Ramos (cell line): Measurements from ENCODE around the gene TNFSF15.

Experiments used
- in situ Hi-C: fragments of 300-500 bp; cut with MboI; formaldehyde crosslinking; loops from one replicate; pipeline ENCODE4 v1.14.3; 2022; ENCODE audit warnings: low sequenced_read_pairs; ENCODE audit not compliant: unreplicated experiment

TNFSF15 gene

GRCh38 chr9:114826431-114826830 is 20.6 kb upstream of the TNFSF15 start:
- in situ Hi-C loops, result no loop called here

- in situ Hi-C loops, result no loop called here
Observed at GRCh38 chr9:114825126-114825795, 19.4 kb upstream of the TNFSF15 start.

DNA sequence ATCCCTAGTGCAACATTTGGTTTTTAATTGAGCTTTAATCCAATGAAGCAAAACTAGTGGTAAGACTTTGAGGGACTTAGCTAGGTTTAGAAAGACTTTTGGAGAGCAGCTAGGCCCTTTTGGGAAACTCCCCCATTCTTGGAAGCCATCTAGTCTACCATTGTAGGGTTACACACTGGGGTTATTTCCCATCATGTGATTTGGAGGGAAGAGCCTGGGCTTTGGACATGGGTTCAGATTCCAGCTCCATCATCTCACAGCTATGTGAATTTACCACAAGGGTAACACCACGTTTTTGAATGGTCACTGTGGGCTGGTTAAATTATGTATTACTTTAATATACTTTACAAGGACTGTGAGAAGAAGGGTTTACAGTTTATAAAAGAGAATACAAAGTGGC is 18.3 kb upstream of the TNFSF15 start:
- in situ Hi-C loops, result no loop called here

DNA sequence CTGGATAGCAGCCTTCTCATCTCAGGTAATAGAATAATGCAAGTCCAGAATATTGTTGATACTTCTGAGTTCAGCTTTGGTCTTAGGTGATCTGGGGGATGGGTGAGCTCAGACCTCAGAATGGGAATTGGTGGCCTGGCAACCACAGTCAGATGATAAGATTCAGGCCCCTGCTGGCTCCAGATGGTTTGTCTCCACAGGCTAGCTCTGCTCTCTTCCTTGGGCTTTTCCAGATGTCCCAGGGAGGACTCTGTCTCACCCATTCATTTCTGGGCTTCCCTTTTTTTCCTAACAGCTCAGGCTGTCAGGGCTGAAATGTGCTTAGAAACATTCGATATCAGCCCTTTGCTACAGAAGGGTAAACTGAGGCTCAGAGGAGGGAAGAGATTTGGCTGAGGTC is 17.6 kb upstream of the TNFSF15 start:
- in situ Hi-C loops, result no loop called here

GRCh38 chr9:114822708-114823107 is 16.9 kb upstream of the TNFSF15 start:
- in situ Hi-C loops, result no loop called here

- in situ Hi-C loops, result no loop called here
Observed at GRCh38 chr9:114820776-114821501, 15.1 kb upstream of the TNFSF15 start.

GRCh38 chr9:114818178-114818577 is 12.3 kb upstream of the TNFSF15 start:
- in situ Hi-C loops, result no loop called here

DNA sequence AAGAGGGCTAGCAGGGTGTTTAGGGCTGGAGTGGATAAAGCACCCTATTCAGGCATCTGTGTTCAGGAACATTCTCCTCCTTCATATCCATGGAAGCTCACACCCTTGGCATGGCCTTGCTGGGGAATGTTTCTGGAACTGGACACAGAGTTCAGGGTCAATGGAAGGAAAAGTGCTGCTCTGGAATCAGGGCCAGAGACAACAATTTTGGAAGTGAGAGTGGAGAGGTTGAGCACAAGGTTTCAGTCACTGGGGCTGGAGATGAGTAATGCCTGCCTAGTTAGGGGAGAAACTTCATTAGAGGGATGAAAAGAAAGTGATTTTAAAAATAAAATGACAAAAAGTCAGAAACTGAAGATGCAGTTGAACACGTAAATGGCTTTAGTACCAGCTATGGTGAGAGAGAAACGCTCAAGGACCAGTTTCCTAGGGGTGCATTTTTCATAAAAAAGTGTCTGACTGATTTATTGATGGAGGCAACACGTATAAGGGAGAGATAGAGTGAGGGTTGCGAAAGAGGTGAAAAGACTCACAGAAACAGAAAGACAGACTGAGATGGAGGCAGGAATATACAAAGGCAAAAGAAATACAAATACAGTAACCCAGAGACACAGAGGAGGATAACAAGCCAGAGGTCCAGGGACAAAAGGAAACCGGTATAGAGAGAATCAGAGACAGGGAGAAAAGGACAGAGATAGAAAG is 8.0 kb upstream of the TNFSF15 start:
- in situ Hi-C loops, result no loop called here

- in situ Hi-C loops, result no loop called here
Observed at GRCh38 chr9:114811966-114812636, 6.3 kb upstream of the TNFSF15 start.

DNA sequence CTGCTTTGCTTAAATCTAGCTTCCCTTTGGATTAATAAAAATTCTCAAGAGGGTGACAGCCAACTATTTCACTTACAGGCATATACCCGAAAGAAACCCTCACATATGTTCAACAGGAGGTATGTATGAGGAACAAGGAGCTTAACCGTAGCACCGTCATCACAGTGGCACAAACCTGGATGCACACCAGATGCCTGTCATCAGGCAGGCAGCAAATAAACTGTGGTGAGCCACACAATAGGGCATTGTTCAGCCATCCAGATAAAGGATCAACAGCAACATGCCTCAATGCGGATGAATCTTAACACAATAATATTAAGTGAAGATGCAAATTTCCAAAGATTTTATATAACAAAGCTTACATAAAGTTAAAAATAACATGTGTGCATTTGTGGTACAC is 5.5 kb upstream of the TNFSF15 start:
- in situ Hi-C loops, result no loop called here

DNA sequence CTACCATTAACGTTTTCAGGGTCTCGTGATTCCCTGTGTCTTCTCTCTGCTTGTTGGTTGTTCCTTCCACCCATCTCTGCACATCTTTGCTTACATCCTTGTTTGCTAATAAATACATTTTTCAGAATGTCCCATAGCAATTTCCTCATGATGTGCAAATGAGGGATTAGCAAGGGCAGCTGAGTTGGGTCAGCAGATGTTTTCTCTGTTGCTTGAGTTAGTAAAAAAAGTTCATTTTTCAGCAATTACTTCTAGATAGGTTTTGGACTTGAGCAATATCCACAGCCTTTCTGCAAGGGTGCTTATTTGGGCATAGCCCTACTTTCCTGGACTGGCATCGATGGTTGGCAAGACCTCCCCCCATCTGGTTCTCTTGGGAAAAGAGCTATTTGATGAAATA is 4.8 kb upstream of the TNFSF15 start:
- in situ Hi-C loops, result no loop called here

DNA sequence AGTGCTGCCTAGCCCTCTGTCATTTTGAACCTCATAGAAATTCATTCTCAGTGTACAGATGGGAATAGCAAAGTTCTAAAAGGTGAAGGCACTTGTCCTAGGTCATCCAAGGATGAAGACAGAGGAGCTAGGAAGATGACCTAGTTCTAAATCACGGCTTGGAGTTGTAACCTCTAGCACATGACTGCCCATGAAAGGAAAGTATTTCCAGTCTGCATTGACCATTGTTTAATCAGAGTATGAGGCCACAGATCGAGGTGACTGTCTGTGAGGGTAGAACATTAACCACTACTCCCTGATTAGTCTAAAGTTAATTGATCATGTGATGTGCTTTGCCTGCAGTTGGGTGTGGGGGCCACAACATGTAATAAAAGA is 674 bp upstream of the TNFSF15 start:
- in situ Hi-C loops, result no loop called here

GRCh38 chr9:114804505-114804904 is 1.3 kb downstream of the TNFSF15 start:
- in situ Hi-C loops, result no loop called here

GRCh38 chr9:114803479-114804265 is 2.2 kb downstream of the TNFSF15 start:
- in situ Hi-C loops, result no loop called here

DNA sequence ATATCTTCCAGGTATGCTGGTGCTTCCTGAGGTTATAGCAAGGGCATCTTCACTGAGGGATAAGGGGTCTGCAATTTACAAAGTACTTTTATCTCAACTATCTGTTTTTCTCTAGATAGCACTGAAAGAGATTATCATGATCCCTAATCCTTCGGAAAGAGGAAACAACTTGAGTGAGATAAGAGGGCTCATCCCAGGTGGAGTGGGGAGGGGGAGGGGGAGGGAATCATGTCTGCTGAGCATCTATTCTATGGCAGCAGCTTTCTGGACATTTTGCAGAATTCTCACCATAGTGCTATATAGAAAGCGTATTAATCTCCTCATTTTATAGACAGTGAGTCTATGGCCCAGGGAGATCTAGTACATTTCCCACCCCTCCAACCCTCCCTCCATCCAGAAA is 5.9 kb downstream of the TNFSF15 start:
- in situ Hi-C loops, result no loop called here

- in situ Hi-C loops, result no loop called here
Observed at GRCh38 chr9:114799441-114799840, 6.4 kb downstream of the TNFSF15 start.

DNA sequence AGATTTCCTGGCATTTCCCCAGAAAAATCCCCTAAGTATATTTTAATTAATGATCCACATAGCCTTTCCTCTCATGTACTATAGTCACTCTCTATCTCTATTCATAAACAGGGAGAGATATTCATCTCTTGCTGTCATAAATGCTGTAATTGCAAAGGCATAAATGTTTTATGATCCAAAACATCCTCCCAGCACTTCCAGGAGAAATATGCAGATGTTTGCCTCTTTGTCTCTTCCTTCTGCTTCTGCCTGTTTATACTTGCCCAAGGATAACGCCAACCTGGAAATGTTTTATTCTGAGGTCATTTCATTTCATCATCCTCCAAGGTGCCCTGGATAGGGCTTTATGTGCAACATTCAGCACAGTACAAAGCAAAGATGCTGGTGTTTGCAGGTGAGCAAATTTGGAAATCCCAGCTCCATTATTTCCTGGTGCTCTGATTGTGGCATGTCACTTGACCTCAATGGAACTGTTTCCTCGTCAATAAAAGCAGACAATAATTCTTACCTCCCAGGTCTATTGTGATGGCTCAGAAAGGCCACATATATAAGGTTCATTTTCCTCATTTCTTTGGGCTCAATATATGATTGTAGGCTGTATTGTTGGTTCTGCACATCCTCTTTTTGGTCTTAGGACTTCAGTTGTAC is 6.9 kb downstream of the TNFSF15 start:
- in situ Hi-C loops, result no loop called here

DNA sequence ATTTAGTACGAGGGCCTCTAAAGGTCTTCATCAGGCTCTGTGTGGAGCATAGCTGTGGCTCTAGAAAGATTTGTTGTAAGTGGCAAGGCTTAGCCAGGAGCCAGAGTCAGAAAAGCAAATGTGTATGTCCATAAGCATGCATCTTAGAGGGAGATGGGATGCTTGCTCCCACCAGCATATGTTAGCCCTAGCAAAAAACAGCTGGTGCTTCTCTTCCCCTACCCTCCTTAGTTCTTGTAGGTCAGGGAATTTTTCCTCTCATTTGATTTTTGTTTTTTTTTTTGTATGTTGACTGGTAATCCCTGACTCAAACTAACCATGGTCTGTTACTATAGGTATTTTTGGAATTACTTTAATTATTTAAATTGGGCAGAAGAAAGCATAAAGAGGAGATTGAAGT is 7.7 kb downstream of the TNFSF15 start:
- in situ Hi-C loops, result no loop called here

GRCh38 chr9:114792396-114792795 is 13.4 kb downstream of the TNFSF15 start:
- in situ Hi-C loops, result no loop called here

DNA sequence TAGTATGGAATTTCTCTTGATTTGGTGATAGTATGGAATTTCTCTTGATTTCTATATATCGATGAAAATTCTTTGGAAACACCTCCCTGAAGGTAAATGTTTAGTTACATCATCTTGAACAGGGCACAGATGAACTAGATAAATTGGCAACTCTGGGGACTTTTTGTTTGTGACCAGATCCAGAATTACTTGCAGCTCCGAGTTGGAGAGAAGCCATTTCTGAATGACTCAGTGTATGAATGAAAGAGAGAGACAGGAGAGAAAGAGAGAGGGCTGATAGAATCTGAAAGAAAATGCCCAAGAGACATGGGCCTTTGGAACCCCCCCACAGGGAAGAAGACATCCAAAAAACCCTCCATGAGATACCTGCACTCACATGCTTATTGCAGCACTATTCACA is 14.1 kb downstream of the TNFSF15 start:
- in situ Hi-C loops, result no loop called here
